A549 (cell line): ENCODE results near the gene FAM107A. TPM values are rescaled to one million over a fixed set of nuclear protein-coding genes. Genes with fewer than 3 reads are reported as not detected.

Experiments used
- ATAC-seq, 2 experiments: fragments of 200-7000 bp in 1 of 2; fragments of >200 bp in 1 of 2; cut with Nextera tagmentation in 1 of 2; cut with Tn5 transposase in 1 of 2; 3 replicates each; pipeline versions ENCODE4 v1.8.0 to v1.9.1; 2018 to 2020; ENCODE audit warnings: mild to moderate bottlenecking in 1 of 2, moderate library complexity in 1 of 2
- CTCF ChIA-PET: fragments of 300-600 bp; sonication (Branson Sonifier 250); formaldehyde crosslinking; extraction: SDS; loops from one replicate; lab custom pipeline; 2021; ENCODE audit warnings: antibody characterized with exemption, inconsistent platforms; lab: Yijun Ruan, JAX
- POLR2A ChIA-PET: fragments of 350-600 bp; formaldehyde crosslinking; extraction: SDS; loops from one replicate; lab custom pipeline; 2021; ENCODE audit warnings: antibody characterized with exemption, inconsistent platforms; lab: Yijun Ruan, JAX
- DNase-seq, 2 experiments: peaks; one replicate each; pipeline versions ENCODE4 v3.0.0 to v3.0.0-alpha.2; 2011 to 2016; ENCODE audit warnings: low read depth in 1 of 2, low spot score in 1 of 2
- FAIRE-seq: peaks from 2 replicates; lab custom pipeline; 2011; peaks lifted over from hg19 to GRCh38; lab: Jason Lieb, UNC
- H3K27ac ChIP-seq, 2 experiments: fragments of >200 bp; sonication (Bioruptor Twin); formaldehyde crosslinking; 3 replicates each; pipeline ENCODE4 v1.5.1; 2016 to 2017
- H3K4me1 ChIP-seq: fragments of >200 bp; sonication (Bioruptor Twin); formaldehyde crosslinking; 3 replicates; pipeline ENCODE4 v1.6.1; 2016
- H3K4me2 ChIP-seq: fragments of >200 bp; sonication (Bioruptor Twin); formaldehyde crosslinking; 3 replicates; pipeline ENCODE4 v1.6.1; 2016
- H3K4me3 ChIP-seq: fragments of >200 bp; sonication (Bioruptor Twin); formaldehyde crosslinking; 3 replicates; pipeline ENCODE4 v1.5.1; 2016
- H3K9me3 ChIP-seq: fragments of >200 bp; sonication (Bioruptor Twin); formaldehyde crosslinking; 3 replicates; pipeline ENCODE4 v1.6.1; 2016
- ATOH8 ChIP-seq: fragments of 250-450 bp; sonication (Bioruptor Pico); IDR thresholded peaks from 2 replicates; pipeline ENCODE4 v1.5.0; 2020; ENCODE audit warnings: low read depth, mild to moderate bottlenecking, moderate library complexity
- BCL3 ChIP-seq: fragments of >200 bp; sonication (Bioruptor Twin); formaldehyde crosslinking; IDR thresholded peaks from 3 replicates; pipeline ENCODE4 v1.6.1; 2016
- BHLHE40 ChIP-seq: IDR thresholded peaks from 2 replicates; pipeline ENCODE4 v1.6.1; 2012; ENCODE audit warnings: low read depth, low read length, inconsistent platforms
- CBX2 ChIP-seq: fragments of 200-600 bp; sonication (generic); IDR thresholded peaks from 2 replicates; pipeline ENCODE4 v1.6.1; 2016; ENCODE audit warnings: low read depth, mild to moderate bottlenecking, borderline replicate concordance
- CBX8 ChIP-seq: fragments of 200-600 bp; sonication (generic); IDR thresholded peaks from 2 replicates; pipeline ENCODE4 v1.6.1; 2016
- ELK1 ChIP-seq: fragments of 150-350 bp; IDR thresholded peaks from 2 replicates; pipeline ENCODE4 v1.6.1; 2014; ENCODE audit warnings: low read depth, mild to moderate bottlenecking, low read length
- FOSB ChIP-seq: fragments of 250-450 bp; sonication (Bioruptor Pico); IDR thresholded peaks from 2 replicates; pipeline ENCODE4 v1.5.0; 2020; ENCODE audit warnings: mild to moderate bottlenecking, moderate library complexity
- HES2 ChIP-seq: fragments of >200 bp; sonication (Bioruptor Twin); formaldehyde crosslinking; IDR thresholded peaks from 2 replicates; pipeline ENCODE4 v1.6.1; 2016
- JUN ChIP-seq, 2 experiments: fragments of >200 bp; sonication (Bioruptor Twin); formaldehyde crosslinking; IDR thresholded peaks; 2 replicates in 1 of 2; 3 replicates in 1 of 2; pipeline ENCODE4 v1.6.1; 2016 to 2017
- MAFK ChIP-seq: fragments of 450-650 bp; IDR thresholded peaks from 2 replicates; pipeline ENCODE4 v1.6.1; 2014; ENCODE audit not compliant: partially characterized antibody
- NPAS2 ChIP-seq: fragments of 250-450 bp; sonication (Bioruptor Pico); IDR thresholded peaks from 2 replicates; pipeline ENCODE4 v1.8.0; 2022; ENCODE audit warnings: mild to moderate bottlenecking, moderate library complexity, borderline replicate concordance
- PBX3 ChIP-seq: IDR thresholded peaks from 2 replicates; pipeline ENCODE4 v1.6.1; 2012
- RAD21 ChIP-seq, 2 experiments: fragments of >200 bp in 1 of 2; sonication (Bioruptor Twin) in 1 of 2; formaldehyde crosslinking in 1 of 2; IDR thresholded peaks in 1 of 2; conservative IDR thresholded peaks in 1 of 2; 2 replicates in 1 of 2; 3 replicates in 1 of 2; pipeline ENCODE4 v1.6.1; 2012 to 2018; ENCODE audit warnings: inconsistent platforms in 1 of 2
- RARB ChIP-seq: fragments of 250-450 bp; sonication (Bioruptor Pico); IDR thresholded peaks from 2 replicates; pipeline ENCODE4 v1.8.0; 2021; ENCODE audit warnings: mild to moderate bottlenecking, moderate library complexity
- RCOR1 ChIP-seq: fragments of 150-350 bp; IDR thresholded peaks from 2 replicates; pipeline ENCODE4 v1.6.1; 2014; ENCODE audit warnings: antibody characterized with exemption, low read length, low read depth
- SMC3 ChIP-seq: fragments of >200 bp; sonication (Bioruptor Twin); formaldehyde crosslinking; IDR thresholded peaks from 3 replicates; pipeline ENCODE4 v1.6.1; 2018; ENCODE audit warnings: inconsistent platforms
- ZNF302 ChIP-seq: fragments of 250-450 bp; sonication (Bioruptor Pico); IDR thresholded peaks from 2 replicates; pipeline ENCODE4 v1.9.0; 2021; ENCODE audit warnings: inconsistent platforms, mild to moderate bottlenecking, moderate library complexity
- ZSCAN20 ChIP-seq: fragments of 250-450 bp; sonication (Bioruptor Pico); IDR thresholded peaks from 2 replicates; pipeline ENCODE4 v1.8.0; 2022; ENCODE audit warnings: mild to moderate bottlenecking, moderate library complexity
- WGBS: methylation state at CpG from one replicate; pipeline ENCODE4 v1.1.6; 2017; ENCODE audit errors: missing lambda C conversion rate; 5-methylcytosine and 5-hydroxymethylcytosine counted together
- polyA plus RNA-seq, 4 experiments: library from polyadenylated mRNA; depleted of rRNA in 3 of 4; stranded (reverse); fragments of >200 nt; fragmentation: RNase III in 1 of 4; extraction: RNeasy Plus Mini Kit Qiagen cat#74134 plus additional on column Dnase treatment in 1 of 4; gene quantifications; 2 replicates in 3 of 4; 3 replicates in 1 of 4; pipeline ENCODE4 v1.2.3, GENCODE V29; 2011 to 2017

FAM107A gene
- polyA plus RNA-seq, 2 of the 4 experiments (the other 2 are of a cell fraction) = 0.04 TPM; not detected in 1

GRCh38 chr3:58576716-58577115, 475 bp downstream of the FAM107A start:
- POLR2A ChIA-PET = no interaction called here
- FAIRE-seq = no peak
- no peak overlapping the region for H3K4me2 ChIP-seq
- no peak for ATAC-seq
- no peak for TF ChIP-seq ELK1
- TF ChIP-seq ATOH8 (CRISPR knock-in tag) = no peak
- TF ChIP-seq BCL3 = no peak
- TF ChIP-seq ZNF302 = no peak
- no peak for TF ChIP-seq SMC3
- no peak for TF ChIP-seq NPAS2 (CRISPR knock-in tag)
- no peak for TF ChIP-seq RARB (CRISPR knock-in tag)
- 49% methylated on average over 6 of the region's 6 CpGs for WGBS
- CTCF ChIA-PET = interaction anchor here (2.4 to 2.6 kb wide), 2 partner anchors 8 to 53 kb away, joined by 6 to 17 read pairs; no protein-coding TSS in a partner anchor
- H3K27ac ChIP-seq = no peak overlapping the region
- no peak for DNase-seq
- no peaks in the 10 kb centered on the region for H3K9me3 ChIP-seq
- no peak overlapping the region for H3K4me3 ChIP-seq
- peaks cover 6% of the 10 kb centered on the region; the same call in 1 of the 3 replicates for H3K4me1 ChIP-seq

GRCh38 chr3:58575971-58576652, 1.1 kb downstream of the FAM107A start:
- ATAC-seq (no peak), FAIRE-seq (no peak), DNase-seq (no peak)
- Histone ChIP-seq H3K9me3 (no peaks in the 10 kb centered on the region), H3K4me1 (peaks cover 5% of the 10 kb centered on the region; the same call in 1 of the 3 replicates), H3K4me2 (no peak overlapping the region), H3K27ac (no peak overlapping the region), H3K4me3 (no peak overlapping the region)
- 41% methylated on average over 8 of the region's 8 CpGs for WGBS
- TF ChIP-seq ZSCAN20 (no peak), PBX3 (no peak), BCL3 (no peak)
- CTCF ChIA-PET = interaction anchor here (1.0 to 2.6 kb wide), 3 partner anchors 7 to 55 kb away, joined by 3 to 17 read pairs (median 5); no protein-coding TSS in a partner anchor
- POLR2A ChIA-PET = no interaction called here

- ChIA-PET CTCF (interaction anchor here (1.0 to 2.8 kb wide), 3 partner anchors 11 to 83 kb away, joined by 5 to 18 read pairs (median 5); no protein-coding TSS in a partner anchor), POLR2A (no interaction called here)
- H3K4me1 ChIP-seq = no peaks in the 10 kb centered on the region
- 41% methylated on average over 4 of the region's 4 CpGs for WGBS
- H3K4me3 ChIP-seq = no peak overlapping the region
- no peaks in the 10 kb centered on the region for H3K9me3 ChIP-seq
- FAIRE-seq = no peak
- TF ChIP-seq BHLHE40 (no peak), MAFK (no peak), RAD21 (conservative IDR thresholded peaks at IDR 0.05 in 1 of 2, IDR thresholded peaks at IDR 0.05 in 1 of 2) (no peak), CBX2 (no peak), FOSB (CRISPR knock-in tag) (no peak), CBX8 (no peak), JUN (IDR thresholded peaks at IDR 0.05) (no peak), HES2 (no peak), RCOR1 (no peak)
- no peak for DNase-seq
- no peak overlapping the region for H3K27ac ChIP-seq
- no peak overlapping the region for H3K4me2 ChIP-seq
- ATAC-seq = no peak
Measured at GRCh38 chr3:58574682-58575081, 2.5 kb downstream of the FAM107A start.
